A549 (cell line): ENCODE results near the gene CXCR4. TPM values are rescaled to one million over a fixed set of nuclear protein-coding genes. Genes with fewer than 3 reads are reported as not detected.

Source experiments
- ATAC-seq, 2 experiments: fragments of 200-7000 bp in 1 of 2; fragments of >200 bp in 1 of 2; cut with Nextera tagmentation in 1 of 2; cut with Tn5 transposase in 1 of 2; 3 replicates each; pipeline versions ENCODE4 v1.8.0 to v1.9.1; 2018 to 2020; ENCODE audit warnings: mild to moderate bottlenecking in 1 of 2, moderate library complexity in 1 of 2
- CTCF ChIA-PET: fragments of 300-600 bp; sonication (Branson Sonifier 250); formaldehyde crosslinking; extraction: SDS; loops from one replicate; lab custom pipeline; 2021; ENCODE audit warnings: antibody characterized with exemption, inconsistent platforms; lab: Yijun Ruan, JAX
- POLR2A ChIA-PET: fragments of 350-600 bp; formaldehyde crosslinking; extraction: SDS; loops from one replicate; lab custom pipeline; 2021; ENCODE audit warnings: antibody characterized with exemption, inconsistent platforms; lab: Yijun Ruan, JAX
- DNase-seq, 2 experiments: peaks; one replicate each; pipeline versions ENCODE4 v3.0.0 to v3.0.0-alpha.2; 2011 to 2016; ENCODE audit warnings: low read depth in 1 of 2, low spot score in 1 of 2
- FAIRE-seq: peaks from 2 replicates; lab custom pipeline; 2011; peaks lifted over from hg19 to GRCh38; lab: Jason Lieb, UNC
- H3K27ac ChIP-seq, 2 experiments: fragments of >200 bp; sonication (Bioruptor Twin); formaldehyde crosslinking; 3 replicates each; pipeline ENCODE4 v1.5.1; 2016 to 2017
- H3K4me1 ChIP-seq: fragments of >200 bp; sonication (Bioruptor Twin); formaldehyde crosslinking; 3 replicates; pipeline ENCODE4 v1.6.1; 2016
- H3K4me2 ChIP-seq: fragments of >200 bp; sonication (Bioruptor Twin); formaldehyde crosslinking; 3 replicates; pipeline ENCODE4 v1.6.1; 2016
- H3K4me3 ChIP-seq: fragments of >200 bp; sonication (Bioruptor Twin); formaldehyde crosslinking; 3 replicates; pipeline ENCODE4 v1.5.1; 2016
- H3K9me3 ChIP-seq: fragments of >200 bp; sonication (Bioruptor Twin); formaldehyde crosslinking; 3 replicates; pipeline ENCODE4 v1.6.1; 2016
- BHLHE40 ChIP-seq: IDR thresholded peaks from 2 replicates; pipeline ENCODE4 v1.6.1; 2012; ENCODE audit warnings: low read depth, low read length, inconsistent platforms
- CEBPB ChIP-seq, 2 experiments: fragments of >200 bp in 1 of 2; sonication (Bioruptor Twin) in 1 of 2; formaldehyde crosslinking in 1 of 2; IDR thresholded peaks; 2 replicates each; pipeline ENCODE4 v1.6.1; 2012 to 2016
- CHD2 ChIP-seq: fragments of 150-350 bp; IDR thresholded peaks from 2 replicates; pipeline ENCODE4 v1.6.1; 2014; ENCODE audit warnings: low read length; ENCODE audit not compliant: partially characterized antibody
- E2F6 ChIP-seq: IDR thresholded peaks from 2 replicates; pipeline ENCODE4 v1.6.1; 2012; ENCODE audit warnings: low read depth, borderline replicate concordance
- EHMT2 ChIP-seq: fragments of 200-600 bp; sonication (generic); IDR thresholded peaks from 2 replicates; pipeline ENCODE4 v1.6.1; 2016; ENCODE audit warnings: antibody characterized with exemption, low read depth, mild to moderate bottlenecking, moderate library complexity
- EP300 ChIP-seq, 2 experiments: fragments of >200 bp; sonication (Bioruptor Twin); formaldehyde crosslinking; IDR thresholded peaks; 2 replicates in 1 of 2; 3 replicates in 1 of 2; pipeline ENCODE4 v1.6.1; 2016 to 2017
- FOSB ChIP-seq: fragments of 250-450 bp; sonication (Bioruptor Pico); IDR thresholded peaks from 2 replicates; pipeline ENCODE4 v1.5.0; 2020; ENCODE audit warnings: mild to moderate bottlenecking, moderate library complexity
- GATA3 ChIP-seq: IDR thresholded peaks from 2 replicates; pipeline ENCODE4 v1.6.1; 2012; ENCODE audit warnings: borderline replicate concordance
- HOXB5 ChIP-seq: fragments of 250-450 bp; sonication (Bioruptor Pico); IDR thresholded peaks from 2 replicates; pipeline ENCODE4 v1.5.0; 2020; ENCODE audit warnings: mild to moderate bottlenecking, moderate library complexity
- NFE2L2 ChIP-seq: fragments of 150-350 bp; conservative IDR thresholded peaks from 2 replicates; pipeline ENCODE4 v1.6.1; 2014; ENCODE audit warnings: low read length
- NPAS2 ChIP-seq: fragments of 250-450 bp; sonication (Bioruptor Pico); IDR thresholded peaks from 2 replicates; pipeline ENCODE4 v1.8.0; 2022; ENCODE audit warnings: mild to moderate bottlenecking, moderate library complexity, borderline replicate concordance
- POLR2A ChIP-seq: IDR thresholded peaks from 2 replicates; pipeline ENCODE4 v1.6.1; 2012; ENCODE audit warnings: mild to moderate bottlenecking, low read length
- POLR2AphosphoS2 ChIP-seq: conservative IDR thresholded peaks from 2 replicates; pipeline ENCODE4 v1.6.1; 2012; ENCODE audit warnings: low read length, improper control_type of control experiment, inconsistent platforms
- RAD21 ChIP-seq, 2 experiments: fragments of >200 bp in 1 of 2; sonication (Bioruptor Twin) in 1 of 2; formaldehyde crosslinking in 1 of 2; IDR thresholded peaks in 1 of 2; conservative IDR thresholded peaks in 1 of 2; 2 replicates in 1 of 2; 3 replicates in 1 of 2; pipeline ENCODE4 v1.6.1; 2012 to 2018; ENCODE audit warnings: inconsistent platforms in 1 of 2
- RCOR1 ChIP-seq: fragments of 150-350 bp; IDR thresholded peaks from 2 replicates; pipeline ENCODE4 v1.6.1; 2014; ENCODE audit warnings: antibody characterized with exemption, low read length, low read depth
- SMC3 ChIP-seq: fragments of >200 bp; sonication (Bioruptor Twin); formaldehyde crosslinking; IDR thresholded peaks from 3 replicates; pipeline ENCODE4 v1.6.1; 2018; ENCODE audit warnings: inconsistent platforms
- TFCP2L1 ChIP-seq: fragments of 250-450 bp; sonication (Bioruptor Pico); IDR thresholded peaks from 2 replicates; pipeline ENCODE4 v1.5.0; 2021; ENCODE audit warnings: mild to moderate bottlenecking
- TP53 ChIP-seq: fragments of 250-450 bp; sonication (Bioruptor Pico); IDR thresholded peaks from 2 replicates; pipeline ENCODE4 v1.5.0; 2021; ENCODE audit warnings: mild to moderate bottlenecking, moderate library complexity
- ZC3H11A ChIP-seq: fragments of 450-650 bp; IDR thresholded peaks from 2 replicates; pipeline ENCODE4 v1.6.1; 2014; ENCODE audit warnings: antibody characterized with exemption, mild to moderate bottlenecking
- ZNF302 ChIP-seq: fragments of 250-450 bp; sonication (Bioruptor Pico); IDR thresholded peaks from 2 replicates; pipeline ENCODE4 v1.9.0; 2021; ENCODE audit warnings: inconsistent platforms, mild to moderate bottlenecking, moderate library complexity
- WGBS: methylation state at CpG from one replicate; pipeline ENCODE4 v1.1.6; 2017; ENCODE audit errors: missing lambda C conversion rate; 5-methylcytosine and 5-hydroxymethylcytosine counted together
- polyA plus RNA-seq, 4 experiments: library from polyadenylated mRNA; depleted of rRNA in 3 of 4; stranded (reverse); fragments of >200 nt; fragmentation: RNase III in 1 of 4; extraction: RNeasy Plus Mini Kit Qiagen cat#74134 plus additional on column Dnase treatment in 1 of 4; gene quantifications; 2 replicates in 3 of 4; 3 replicates in 1 of 4; pipeline ENCODE4 v1.2.3, GENCODE V29; 2011 to 2017
- TF ChIP-seq, protein P1 (sequence below): fragments of >200 bp; sonication (Bioruptor Twin); formaldehyde crosslinking; IDR thresholded peaks from 2 replicates; pipeline ENCODE4 v1.6.1; 2016
- TF ChIP-seq, protein P2 (sequence below): fragments of 250-450 bp; sonication (Bioruptor Pico); IDR thresholded peaks from 2 replicates; pipeline ENCODE4 v1.5.0; 2020; ENCODE audit warnings: low read depth, mild to moderate bottlenecking, moderate library complexity
- TF ChIP-seq, protein P3 (sequence below): fragments of 250-450 bp; sonication (Bioruptor Pico); IDR thresholded peaks from 2 replicates; pipeline ENCODE4 v1.5.0; 2021; ENCODE audit warnings: mild to moderate bottlenecking, moderate library complexity, borderline replicate concordance
- TF ChIP-seq, protein P4 (sequence below): IDR thresholded peaks from 2 replicates; pipeline ENCODE4 v1.6.1; 2012
- TF ChIP-seq, protein P5 (sequence below): fragments of 200-600 bp; sonication (generic); IDR thresholded peaks from 2 replicates; pipeline ENCODE4 v1.6.1; 2016; ENCODE audit warnings: antibody characterized with exemption, mild to moderate bottlenecking, moderate library complexity

CXCR4 gene
- polyA plus RNA-seq, 2 of the 4 experiments (the other 2 are of a cell fraction), result 0.09 to 0.16 TPM

DNA sequence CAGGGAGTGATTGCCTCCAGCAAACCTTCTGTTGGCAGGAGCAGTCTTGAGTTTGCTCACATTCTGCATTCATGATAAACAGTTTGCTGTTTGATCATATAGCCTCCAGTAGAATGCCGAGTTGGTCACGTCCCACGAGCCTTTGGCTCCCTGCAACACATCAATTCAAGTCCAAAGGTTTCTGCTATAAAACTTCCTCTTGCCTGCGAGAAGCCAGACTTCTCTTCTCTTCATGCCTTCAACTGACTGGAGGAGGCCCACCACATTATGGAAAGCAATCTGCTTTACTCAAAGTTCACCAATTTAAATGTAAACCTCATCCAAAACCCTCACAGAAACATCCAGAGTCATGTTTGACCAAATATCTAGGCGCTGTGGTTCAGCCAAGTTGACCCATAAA is 40.8 kb downstream of the CXCR4 start:
- POLR2A ChIA-PET, result no interaction called here
- no peak overlapping the region for H3K27ac ChIP-seq
- 17% methylated on average over 5 of the region's 5 CpGs for WGBS
- ATAC-seq (no peak), FAIRE-seq (no peak), DNase-seq (no peak)
- no peak overlapping the region for H3K4me3 ChIP-seq
- H3K4me2 ChIP-seq, result no peak overlapping the region
- no peaks in the 10 kb centered on the region for H3K9me3 ChIP-seq
- CTCF ChIA-PET, result no interaction called here
- no peaks in the 10 kb centered on the region for H3K4me1 ChIP-seq
- TF ChIP-seq, protein P1, sequence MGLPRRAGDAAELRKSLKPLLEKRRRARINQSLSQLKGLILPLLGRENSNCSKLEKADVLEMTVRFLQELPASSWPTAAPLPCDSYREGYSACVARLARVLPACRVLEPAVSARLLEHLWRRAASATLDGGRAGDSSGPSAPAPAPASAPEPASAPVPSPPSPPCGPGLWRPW, result no peak
- TF ChIP-seq FOSB (CRISPR knock-in tag), result no peak
- no peak for TF ChIP-seq ZC3H11A
- TF ChIP-seq NPAS2 (CRISPR knock-in tag), result no peak
- TF ChIP-seq TP53 (CRISPR knock-in tag), result no peak
- no peak for TF ChIP-seq SMC3
- TF ChIP-seq POLR2A, result no peak
- no peak for TF ChIP-seq CEBPB (IDR thresholded peaks at IDR 0.05)
- no peak for TF ChIP-seq POLR2AphosphoS2
- no peak for TF ChIP-seq TFCP2L1
- TF ChIP-seq E2F6, result no peak
- no peak for TF ChIP-seq EP300 (IDR thresholded peaks at IDR 0.05)

DNA sequence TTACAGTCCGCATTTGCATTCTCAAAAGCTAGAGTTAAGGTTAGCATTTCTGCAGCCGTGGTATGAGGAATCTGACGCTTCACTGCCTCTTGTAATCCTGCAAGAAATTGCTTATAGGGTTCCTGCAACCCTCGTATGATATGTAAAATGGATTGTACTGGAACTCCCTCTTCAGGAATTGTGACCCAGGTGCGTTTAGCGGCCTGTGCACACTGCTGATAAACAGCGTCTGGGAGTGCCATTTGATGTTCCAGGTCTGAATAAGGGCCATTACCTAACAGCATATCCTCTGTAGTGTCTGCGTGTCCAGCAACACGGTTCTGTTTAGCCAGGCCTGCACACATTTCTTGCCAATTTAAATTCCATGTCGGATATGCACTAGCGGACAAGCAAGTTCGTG is 42.5 kb downstream of the CXCR4 start:
- 68% methylated on average over 8 of the region's 12 CpGs for WGBS
- Histone ChIP-seq H3K4me3 (no peak overlapping the region), H3K9me3 (no peaks in the 10 kb centered on the region), H3K27ac (no peak overlapping the region), H3K4me1 (no peaks in the 10 kb centered on the region), H3K4me2 (no peak overlapping the region)
- CTCF ChIA-PET, result no interaction called here
- POLR2A ChIA-PET, result no interaction called here
- TF ChIP-seq, protein P2, sequence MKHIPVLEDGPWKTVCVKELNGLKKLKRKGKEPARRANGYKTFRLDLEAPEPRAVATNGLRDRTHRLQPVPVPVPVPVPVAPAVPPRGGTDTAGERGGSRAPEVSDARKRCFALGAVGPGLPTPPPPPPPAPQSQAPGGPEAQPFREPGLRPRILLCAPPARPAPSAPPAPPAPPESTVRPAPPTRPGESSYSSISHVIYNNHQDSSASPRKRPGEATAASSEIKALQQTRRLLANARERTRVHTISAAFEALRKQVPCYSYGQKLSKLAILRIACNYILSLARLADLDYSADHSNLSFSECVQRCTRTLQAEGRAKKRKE, result no peak
- TF ChIP-seq, protein P3, sequence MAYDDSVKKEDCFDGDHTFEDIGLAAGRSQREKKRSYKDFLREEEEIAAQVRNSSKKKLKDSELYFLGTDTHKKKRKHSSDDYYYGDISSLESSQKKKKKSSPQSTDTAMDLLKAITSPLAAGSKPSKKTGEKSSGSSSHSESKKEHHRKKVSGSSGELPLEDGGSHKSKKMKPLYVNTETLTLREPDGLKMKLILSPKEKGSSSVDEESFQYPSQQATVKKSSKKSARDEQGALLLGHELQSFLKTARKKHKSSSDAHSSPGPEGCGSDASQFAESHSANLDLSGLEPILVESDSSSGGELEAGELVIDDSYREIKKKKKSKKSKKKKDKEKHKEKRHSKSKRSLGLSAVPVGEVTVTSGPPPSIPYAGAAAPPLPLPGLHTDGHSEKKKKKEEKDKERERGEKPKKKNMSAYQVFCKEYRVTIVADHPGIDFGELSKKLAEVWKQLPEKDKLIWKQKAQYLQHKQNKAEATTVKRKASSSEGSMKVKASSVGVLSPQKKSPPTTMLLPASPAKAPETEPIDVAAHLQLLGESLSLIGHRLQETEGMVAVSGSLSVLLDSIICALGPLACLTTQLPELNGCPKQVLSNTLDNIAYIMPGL (CRISPR knock-in tag), result no peak
- no peak for TF ChIP-seq E2F6
- no peak for TF ChIP-seq EHMT2
- TF ChIP-seq, protein P1, result no peak
- TF ChIP-seq RAD21 (conservative IDR thresholded peaks at IDR 0.05 in 1 of 2, IDR thresholded peaks at IDR 0.05 in 1 of 2), result no peak
- no peak for TF ChIP-seq ZNF302 (CRISPR knock-in tag)
- no peak for TF ChIP-seq GATA3
- no peak for TF ChIP-seq NPAS2 (CRISPR knock-in tag)
- no peak for DNase-seq
- FAIRE-seq, result no peak
- ATAC-seq, result no peak

GRCh38 chr2:136072621-136073020 is 45.3 kb downstream of the CXCR4 start:
- H3K9me3 ChIP-seq, result no peaks in the 10 kb centered on the region
- DNase-seq, result no peak
- CTCF ChIA-PET, result no interaction called here
- FAIRE-seq, result no peak
- TF ChIP-seq BHLHE40 (no peak), NFE2L2 (no peak), POLR2A (no peak), RCOR1 (no peak), HOXB5 (CRISPR knock-in tag) (no peak), CHD2 (no peak), ZC3H11A (no peak)
- TF ChIP-seq, protein P4, sequence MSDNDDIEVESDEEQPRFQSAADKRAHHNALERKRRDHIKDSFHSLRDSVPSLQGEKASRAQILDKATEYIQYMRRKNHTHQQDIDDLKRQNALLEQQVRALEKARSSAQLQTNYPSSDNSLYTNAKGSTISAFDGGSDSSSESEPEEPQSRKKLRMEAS, result no peak
- TF ChIP-seq, protein P2, result no peak
- TF ChIP-seq, protein P5, sequence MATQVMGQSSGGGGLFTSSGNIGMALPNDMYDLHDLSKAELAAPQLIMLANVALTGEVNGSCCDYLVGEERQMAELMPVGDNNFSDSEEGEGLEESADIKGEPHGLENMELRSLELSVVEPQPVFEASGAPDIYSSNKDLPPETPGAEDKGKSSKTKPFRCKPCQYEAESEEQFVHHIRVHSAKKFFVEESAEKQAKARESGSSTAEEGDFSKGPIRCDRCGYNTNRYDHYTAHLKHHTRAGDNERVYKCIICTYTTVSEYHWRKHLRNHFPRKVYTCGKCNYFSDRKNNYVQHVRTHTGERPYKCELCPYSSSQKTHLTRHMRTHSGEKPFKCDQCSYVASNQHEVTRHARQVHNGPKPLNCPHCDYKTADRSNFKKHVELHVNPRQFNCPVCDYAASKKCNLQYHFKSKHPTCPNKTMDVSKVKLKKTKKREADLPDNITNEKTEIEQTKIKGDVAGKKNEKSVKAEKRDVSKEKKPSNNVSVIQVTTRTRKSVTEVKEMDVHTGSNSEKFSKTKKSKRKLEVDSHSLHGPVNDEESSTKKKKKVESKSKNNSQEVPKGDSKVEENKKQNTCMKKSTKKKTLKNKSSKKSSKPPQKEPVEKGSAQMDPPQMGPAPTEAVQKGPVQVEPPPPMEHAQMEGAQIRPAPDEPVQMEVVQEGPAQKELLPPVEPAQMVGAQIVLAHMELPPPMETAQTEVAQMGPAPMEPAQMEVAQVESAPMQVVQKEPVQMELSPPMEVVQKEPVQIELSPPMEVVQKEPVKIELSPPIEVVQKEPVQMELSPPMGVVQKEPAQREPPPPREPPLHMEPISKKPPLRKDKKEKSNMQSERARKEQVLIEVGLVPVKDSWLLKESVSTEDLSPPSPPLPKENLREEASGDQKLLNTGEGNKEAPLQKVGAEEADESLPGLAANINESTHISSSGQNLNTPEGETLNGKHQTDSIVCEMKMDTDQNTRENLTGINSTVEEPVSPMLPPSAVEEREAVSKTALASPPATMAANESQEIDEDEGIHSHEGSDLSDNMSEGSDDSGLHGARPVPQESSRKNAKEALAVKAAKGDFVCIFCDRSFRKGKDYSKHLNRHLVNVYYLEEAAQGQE, result no peak
- H3K4me1 ChIP-seq, result no peaks in the 10 kb centered on the region
- WGBS, result 61% methylated on average over 3 of the region's 3 CpGs
- ATAC-seq, result no peak
- no peak overlapping the region for H3K4me2 ChIP-seq
- no peak overlapping the region for H3K27ac ChIP-seq
- no peak overlapping the region for H3K4me3 ChIP-seq
- POLR2A ChIA-PET, result no interaction called here
